ENCODE measurements around the gene ADAMTS12.

The ADAMTS12 gene

GRCh38 chr5:33692980-33693379, 198.8 kb downstream of the ADAMTS12 start:
- H2AFZ ChIP-seq (ENCODE audit: low read length), result no peak overlapping the region
- no peak overlapping the region for H2BK120ac ChIP-seq (ENCODE audit: low read depth, low read length)
- peaks cover 3 to 46% of the 10 kb centered on the region in 2 donors for H3K9me3 ChIP-seq (replicated peaks in 1 of 2; ENCODE audit: control insufficient read depth in 2 of 2, insufficient read depth in 1 of 2, low read depth in 1 of 2, low read length in 2 of 2)
- WGBS, 2 donors (ENCODE audit: extremely low coverage in 2 of 2, insufficient read length in 2 of 2, insufficient replicate concordance in 1 of 2), result no CpG with 5 or more reads among the region's 2 CpGs
- no peak overlapping the region for H3K14ac ChIP-seq (ENCODE audit: low read length)
- no peak overlapping the region for H3K9ac ChIP-seq (ENCODE audit: low read depth, low read length, poor library complexity)
- H3K4me1 ChIP-seq (ENCODE audit: control insufficient read depth in 2 of 2, insufficient read depth in 1 of 2, low read depth in 1 of 2, low read length in 2 of 2), result peaks cover 0 to 4% of the 10 kb centered on the region in 2 donors
- no peak overlapping the region for H2BK12ac ChIP-seq (ENCODE audit: low read length)
- H4K8ac ChIP-seq (ENCODE audit: low read depth, low read length), result no peak overlapping the region
- H3K4me2 ChIP-seq (ENCODE audit: insufficient read depth, low read length, poor library complexity, severe bottlenecking), result no peak overlapping the region
- H3K4me3 ChIP-seq (ENCODE audit: low read length in 2 of 2), result no peak overlapping the region
- H3K4ac ChIP-seq (ENCODE audit: low read length), result no peak overlapping the region
- no peak overlapping the region for H2BK5ac ChIP-seq (ENCODE audit: low read length)
- DNase-seq (ENCODE audit: low spot score), result no peak
- H3K23ac ChIP-seq (ENCODE audit: low read depth, low read length, poor library complexity), result no peak overlapping the region
- no peak overlapping the region for H2BK15ac ChIP-seq (ENCODE audit: low read length)
- no peak overlapping the region for H3K27ac ChIP-seq (replicated peaks; ENCODE audit: low read length)
- no peak overlapping the region for H4K91ac ChIP-seq (ENCODE audit: low read depth, low read length, poor library complexity)
- no peaks in the 10 kb centered on the region for H3K27me3 ChIP-seq (ENCODE audit: control insufficient read depth in 3 of 3, insufficient read depth in 3 of 3, low read depth in 1 of 3, low read length in 3 of 3)
- H3K36me3 ChIP-seq (replicated peaks in 1 of 2; ENCODE audit: control insufficient read depth in 2 of 2, insufficient read depth in 2 of 2, low read length in 2 of 2), result no peaks in the 10 kb centered on the region
- no peak overlapping the region for H3K18ac ChIP-seq (ENCODE audit: low read length)
- no peaks in the 10 kb centered on the region for H3K79me1 ChIP-seq (ENCODE audit: low read depth, low read length)
- H2AK5ac ChIP-seq (ENCODE audit: low read depth, low read length), result no peak overlapping the region

- no peak overlapping the region for H2BK120ac ChIP-seq (ENCODE audit: low read depth, low read length)
- no peak overlapping the region for H4K8ac ChIP-seq (ENCODE audit: low read depth, low read length)
- H3K4me1 ChIP-seq (ENCODE audit: control insufficient read depth in 2 of 2, insufficient read depth in 1 of 2, low read depth in 1 of 2, low read length in 2 of 2), result peaks cover 0 to 2% of the 10 kb centered on the region in 2 donors
- H3K9ac ChIP-seq (ENCODE audit: low read depth, low read length, poor library complexity), result no peak overlapping the region
- H3K27me3 ChIP-seq (ENCODE audit: control insufficient read depth in 3 of 3, insufficient read depth in 3 of 3, low read depth in 1 of 3, low read length in 3 of 3), result no peaks in the 10 kb centered on the region
- H3K18ac ChIP-seq (ENCODE audit: low read length), result no peak overlapping the region
- no peak overlapping the region for H2BK5ac ChIP-seq (ENCODE audit: low read length)
- DNase-seq (ENCODE audit: low spot score), result no peak
- H3K4me3 ChIP-seq (ENCODE audit: low read length in 2 of 2), result no peak overlapping the region
- no peaks in the 10 kb centered on the region for H3K36me3 ChIP-seq (replicated peaks in 1 of 2; ENCODE audit: control insufficient read depth in 2 of 2, insufficient read depth in 2 of 2, low read length in 2 of 2)
- no peak overlapping the region for H3K4ac ChIP-seq (ENCODE audit: low read length)
- no peak overlapping the region for H4K91ac ChIP-seq (ENCODE audit: low read depth, low read length, poor library complexity)
- no peak overlapping the region for H3K14ac ChIP-seq (ENCODE audit: low read length)
- H3K4me2 ChIP-seq (ENCODE audit: insufficient read depth, low read length, poor library complexity, severe bottlenecking), result no peak overlapping the region
- H3K27ac ChIP-seq (replicated peaks; ENCODE audit: low read length), result no peak overlapping the region
- H3K23ac ChIP-seq (ENCODE audit: low read depth, low read length, poor library complexity), result no peak overlapping the region
- no peak overlapping the region for H2BK12ac ChIP-seq (ENCODE audit: low read length)
- H2BK15ac ChIP-seq (ENCODE audit: low read length), result no peak overlapping the region
- no peak overlapping the region for H2AK5ac ChIP-seq (ENCODE audit: low read depth, low read length)
- H2AFZ ChIP-seq (ENCODE audit: low read length), result no peak overlapping the region
- no peaks in the 10 kb centered on the region for H3K79me1 ChIP-seq (ENCODE audit: low read depth, low read length)
- peaks cover 3 to 46% of the 10 kb centered on the region in 2 donors for H3K9me3 ChIP-seq (replicated peaks in 1 of 2; ENCODE audit: control insufficient read depth in 2 of 2, insufficient read depth in 1 of 2, low read depth in 1 of 2, low read length in 2 of 2)
Observed at GRCh38 chr5:33691856-33692255, 199.9 kb downstream of the ADAMTS12 start.

DNA sequence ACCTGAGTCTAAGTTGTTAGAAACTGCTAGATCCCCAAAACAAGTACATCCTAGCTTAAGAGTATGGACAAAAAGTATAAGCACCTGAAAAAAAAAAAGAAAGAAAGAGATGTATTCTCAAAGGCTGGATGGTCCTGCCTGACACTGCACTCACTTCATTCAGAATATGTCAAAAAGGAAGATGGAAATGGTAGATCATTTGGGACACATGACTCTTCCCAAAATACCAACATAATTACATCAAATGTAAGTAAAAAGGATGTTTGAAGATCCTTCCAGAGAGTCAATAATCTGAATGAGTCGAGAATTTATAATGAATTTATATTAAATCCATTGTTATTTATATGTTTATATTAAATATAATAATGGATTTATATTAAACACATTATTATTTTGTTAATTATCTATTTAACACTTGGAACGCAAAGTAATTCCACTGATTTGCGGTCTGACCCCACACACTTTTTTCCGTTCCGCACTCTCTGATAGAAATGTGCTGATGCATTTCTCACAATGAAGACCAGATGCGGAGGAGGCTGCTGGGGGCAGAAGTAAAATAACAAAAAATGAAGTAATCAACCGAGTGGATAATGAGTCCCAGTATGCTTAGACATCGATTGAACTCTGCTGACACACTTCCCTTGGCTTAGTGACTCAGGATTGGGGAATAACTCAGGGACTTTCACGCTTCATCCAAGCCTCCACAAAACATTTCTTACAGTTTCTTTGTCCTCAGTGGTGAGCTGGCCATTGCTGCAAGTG, 201.2 kb downstream of the ADAMTS12 start:
- no peak overlapping the region for H3K4ac ChIP-seq (ENCODE audit: low read length)
- WGBS, 2 donors (ENCODE audit: extremely low coverage in 2 of 2, insufficient read length in 2 of 2, insufficient replicate concordance in 1 of 2), result no CpG with 5 or more reads among the region's 9 CpGs
- H3K27ac ChIP-seq (replicated peaks; ENCODE audit: low read length), result no peak overlapping the region
- H2BK120ac ChIP-seq (ENCODE audit: low read depth, low read length), result no peak overlapping the region
- no peak overlapping the region for H2BK15ac ChIP-seq (ENCODE audit: low read length)
- no peak overlapping the region for H3K14ac ChIP-seq (ENCODE audit: low read length)
- H2BK12ac ChIP-seq (ENCODE audit: low read length), result no peak overlapping the region
- no peak overlapping the region for H4K8ac ChIP-seq (ENCODE audit: low read depth, low read length)
- H3K9ac ChIP-seq (ENCODE audit: low read depth, low read length, poor library complexity), result no peak overlapping the region
- no peak overlapping the region for H3K23ac ChIP-seq (ENCODE audit: low read depth, low read length, poor library complexity)
- H2AFZ ChIP-seq (ENCODE audit: low read length), result no peak overlapping the region
- no peak overlapping the region for H3K18ac ChIP-seq (ENCODE audit: low read length)
- peaks cover 3 to 43% of the 10 kb centered on the region in 2 donors for H3K9me3 ChIP-seq (replicated peaks in 1 of 2; ENCODE audit: control insufficient read depth in 2 of 2, insufficient read depth in 1 of 2, low read depth in 1 of 2, low read length in 2 of 2)
- no peaks in the 10 kb centered on the region for H3K27me3 ChIP-seq (ENCODE audit: control insufficient read depth in 3 of 3, insufficient read depth in 3 of 3, low read depth in 1 of 3, low read length in 3 of 3)
- H3K79me1 ChIP-seq (ENCODE audit: low read depth, low read length), result no peaks in the 10 kb centered on the region
- H2AK5ac ChIP-seq (ENCODE audit: low read depth, low read length), result no peak overlapping the region
- no peaks in the 10 kb centered on the region for H3K36me3 ChIP-seq (replicated peaks in 1 of 2; ENCODE audit: control insufficient read depth in 2 of 2, insufficient read depth in 2 of 2, low read length in 2 of 2)
- H4K91ac ChIP-seq (ENCODE audit: low read depth, low read length, poor library complexity), result no peak overlapping the region
- H2BK5ac ChIP-seq (ENCODE audit: low read length), result no peak overlapping the region
- peaks cover 0 to 6% of the 10 kb centered on the region in 2 donors for H3K4me1 ChIP-seq (ENCODE audit: control insufficient read depth in 2 of 2, insufficient read depth in 1 of 2, low read depth in 1 of 2, low read length in 2 of 2)
- no peak overlapping the region for H3K4me2 ChIP-seq (ENCODE audit: insufficient read depth, low read length, poor library complexity, severe bottlenecking)
- H3K4me3 ChIP-seq (ENCODE audit: low read length in 2 of 2), result no peak overlapping the region
- DNase-seq (ENCODE audit: low spot score), result no peak

GRCh38 chr5:33688526-33688925, 203.3 kb downstream of the ADAMTS12 start:
- Histone ChIP-seq H3K27ac (replicated peaks; ENCODE audit: low read length) (no peak overlapping the region), H3K14ac (ENCODE audit: low read length) (no peak overlapping the region), H3K4ac (ENCODE audit: low read length) (no peak overlapping the region), H3K36me3 (replicated peaks in 1 of 2; ENCODE audit: control insufficient read depth in 2 of 2, insufficient read depth in 2 of 2, low read length in 2 of 2) (peaks cover 1 to 3% of the 10 kb centered on the region in 2 donors), H2BK5ac (ENCODE audit: low read length) (no peak overlapping the region), H2BK120ac (ENCODE audit: low read depth, low read length) (no peak overlapping the region), H3K23ac (ENCODE audit: low read depth, low read length, poor library complexity) (no peak overlapping the region), H2AFZ (ENCODE audit: low read length) (no peak overlapping the region), H3K4me2 (ENCODE audit: insufficient read depth, low read length, poor library complexity, severe bottlenecking) (no peak overlapping the region), H3K9me3 (replicated peaks in 1 of 2; ENCODE audit: control insufficient read depth in 2 of 2, insufficient read depth in 1 of 2, low read depth in 1 of 2, low read length in 2 of 2) (peaks cover 1 to 26% of the 10 kb centered on the region in 2 donors), H3K9ac (ENCODE audit: low read depth, low read length, poor library complexity) (no peak overlapping the region), H2BK12ac (ENCODE audit: low read length) (no peak overlapping the region), H3K27me3 (ENCODE audit: control insufficient read depth in 3 of 3, insufficient read depth in 3 of 3, low read depth in 1 of 3, low read length in 3 of 3) (no peaks in the 10 kb centered on the region), H3K18ac (ENCODE audit: low read length) (no peak overlapping the region), H3K79me1 (ENCODE audit: low read depth, low read length) (no peaks in the 10 kb centered on the region), H3K4me3 (ENCODE audit: low read length in 2 of 2) (no peak overlapping the region), H2BK15ac (ENCODE audit: low read length) (no peak overlapping the region), H4K8ac (ENCODE audit: low read depth, low read length) (no peak overlapping the region), H4K91ac (ENCODE audit: low read depth, low read length, poor library complexity) (no peak overlapping the region), H3K4me1 (ENCODE audit: control insufficient read depth in 2 of 2, insufficient read depth in 1 of 2, low read depth in 1 of 2, low read length in 2 of 2) (peaks cover 0 to 6% of the 10 kb centered on the region in 2 donors), H2AK5ac (ENCODE audit: low read depth, low read length) (no peak overlapping the region)
- DNase-seq (ENCODE audit: low spot score), result no peak
- no CpG with 5 or more reads among the region's 4 CpGs for WGBS, 2 donors (ENCODE audit: extremely low coverage in 2 of 2, insufficient read length in 2 of 2, insufficient replicate concordance in 1 of 2)
